HG02623 (cell line): ENCODE data around the gene KCNG1.

Experiments used
- ATAC-seq: cut with Tn5 transposase; IDR thresholded peaks from one replicate; pipeline ENCODE4 v1.9.1; 2021; ENCODE audit warnings: moderate library complexity; ENCODE audit not compliant: unreplicated experiment

Gene KCNG1

GRCh38 chr20:51036226-51036625 lies 13.3 kb upstream of the KCNG1 start:
- no peak for ATAC-seq

DNA sequence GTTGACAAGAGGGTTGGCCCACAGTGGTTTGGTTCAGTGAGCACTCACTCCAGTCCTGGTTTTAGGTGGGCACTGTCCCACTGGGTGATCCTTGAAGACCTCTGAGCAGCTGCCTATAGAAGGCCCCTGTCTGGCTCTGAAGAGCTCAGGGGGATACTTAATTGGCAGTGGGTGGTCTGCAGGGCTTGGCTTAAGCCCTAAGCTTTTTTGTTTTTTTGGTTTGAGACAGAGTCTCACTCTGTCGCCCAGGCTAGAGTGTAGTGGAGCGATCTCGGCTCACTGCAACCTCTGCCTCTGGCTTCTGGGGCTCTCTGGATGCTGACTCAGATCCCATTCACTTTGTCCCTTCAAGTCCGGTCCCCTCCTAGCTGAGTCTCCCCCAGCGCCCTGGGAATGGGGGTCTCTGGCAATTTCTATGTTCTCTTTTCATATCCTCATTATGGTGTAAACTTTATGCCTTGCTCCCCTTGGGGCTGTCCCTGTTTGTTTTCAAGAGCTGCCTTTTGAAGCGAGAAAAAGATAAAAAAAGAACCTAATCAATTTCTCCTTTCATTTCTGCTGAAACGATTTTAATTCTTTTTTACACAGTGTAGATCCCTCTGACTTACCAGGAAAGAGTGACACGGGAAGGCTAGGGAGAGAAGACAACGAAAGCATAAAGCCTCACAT lies 12.2 kb upstream of the KCNG1 start:
- ATAC-seq, result no peak

GRCh38 chr20:51034476-51034875 lies 11.6 kb upstream of the KCNG1 start:
- ATAC-seq, result no peak

- ATAC-seq, result no peak
Measured at GRCh38 chr20:51029963-51030920, 7.3 kb upstream of the KCNG1 start.

DNA sequence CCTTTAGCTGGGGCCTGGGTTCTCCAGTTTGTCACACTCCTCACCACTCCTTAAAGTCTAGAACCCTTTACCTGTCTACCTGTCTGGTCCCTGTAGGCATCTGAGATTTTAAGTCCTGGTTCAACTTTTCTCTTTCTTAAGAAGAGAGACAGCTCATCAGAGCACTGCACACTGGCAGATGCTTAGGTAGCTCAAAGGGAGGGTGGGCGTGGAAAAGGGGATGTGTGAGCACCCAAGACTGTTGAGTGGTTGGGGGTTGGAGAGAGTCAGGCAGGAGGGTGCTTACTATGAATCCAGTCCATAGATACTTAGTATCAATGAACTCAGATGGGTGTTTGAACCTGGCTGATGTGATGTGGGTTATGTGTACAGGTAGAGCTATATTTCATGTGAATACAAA lies 6.6 kb upstream of the KCNG1 start:
- ATAC-seq, result no peak

GRCh38 chr20:51028616-51029212 lies 5.8 kb upstream of the KCNG1 start:
- ATAC-seq, result no peak

- no peak for ATAC-seq
Measured at GRCh38 chr20:51027035-51027795, 4.3 kb upstream of the KCNG1 start.

DNA sequence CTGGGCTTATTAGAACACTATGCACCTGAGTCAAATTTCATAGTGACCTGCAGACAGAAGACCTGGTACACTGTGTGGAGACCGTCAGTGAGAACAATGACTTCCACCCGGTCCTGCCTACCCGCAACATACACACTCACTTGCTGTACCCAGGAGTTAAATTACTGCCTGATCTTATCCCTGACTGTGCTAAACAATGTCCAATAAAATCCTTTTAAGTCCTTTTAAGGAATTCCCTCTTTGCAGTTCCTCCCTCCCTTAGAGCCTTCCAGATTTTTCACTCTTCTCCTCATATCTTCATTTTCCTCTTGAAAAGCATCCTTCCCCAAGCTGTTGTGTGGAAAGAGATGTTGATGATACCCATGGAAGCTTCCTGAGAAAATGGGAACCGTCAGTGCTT lies 3.4 kb upstream of the KCNG1 start:
- ATAC-seq, result no peak

- ATAC-seq, result no peak
Measured at GRCh38 chr20:51024761-51025160, 1.9 kb upstream of the KCNG1 start.

GRCh38 chr20:51023617-51024155 lies 779 bp upstream of the KCNG1 start:
- ATAC-seq, result no peak

GRCh38 chr20:51022227-51022802 lies 592 bp downstream of the KCNG1 start:
- ATAC-seq, result no peak

DNA sequence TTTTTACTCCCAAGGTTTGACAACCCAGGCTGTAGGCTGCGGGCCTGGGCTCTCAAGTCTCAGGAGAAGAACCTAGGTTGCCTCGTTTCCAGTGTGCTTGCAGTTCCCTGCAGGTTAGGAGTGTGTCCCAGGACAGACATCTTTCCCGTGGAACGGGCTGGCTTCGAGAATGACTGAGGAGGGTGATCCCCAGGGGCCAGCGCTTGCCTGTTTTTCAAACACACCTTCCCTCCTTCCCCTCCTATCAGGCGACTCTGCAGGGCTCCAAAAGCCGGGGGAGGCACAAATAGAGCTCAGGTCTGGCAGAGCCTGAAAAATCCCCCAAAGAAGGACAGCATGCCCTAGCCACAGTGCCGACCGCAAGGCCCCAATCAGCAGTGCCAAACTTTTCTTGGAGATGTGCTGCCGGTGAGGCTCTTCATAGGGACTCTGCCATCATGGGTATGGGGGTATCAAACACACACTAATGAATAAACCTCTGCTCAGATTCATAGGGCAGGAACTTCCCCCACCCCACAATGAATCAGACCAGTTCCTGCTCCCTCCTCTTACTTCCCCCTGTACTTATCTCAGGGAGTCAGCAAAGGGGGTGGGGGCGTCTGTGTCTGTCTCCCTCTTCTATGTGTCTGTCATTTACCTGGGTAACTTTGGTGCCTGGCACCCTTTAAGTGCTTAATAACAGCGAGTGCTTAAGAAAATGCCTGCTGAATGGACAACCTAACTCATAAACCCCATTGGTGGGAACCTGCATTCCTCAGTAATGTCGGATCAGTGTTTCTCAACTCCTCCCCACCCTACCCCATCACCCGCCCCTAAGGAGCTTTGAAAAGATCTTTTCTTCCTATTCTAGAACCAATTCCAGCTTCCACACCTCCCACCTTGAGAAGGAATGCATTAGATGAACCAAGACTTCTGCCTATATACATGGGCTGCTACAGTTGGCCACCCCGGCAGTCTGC lies 1.6 kb downstream of the KCNG1 start:
- ATAC-seq, result no peak

DNA sequence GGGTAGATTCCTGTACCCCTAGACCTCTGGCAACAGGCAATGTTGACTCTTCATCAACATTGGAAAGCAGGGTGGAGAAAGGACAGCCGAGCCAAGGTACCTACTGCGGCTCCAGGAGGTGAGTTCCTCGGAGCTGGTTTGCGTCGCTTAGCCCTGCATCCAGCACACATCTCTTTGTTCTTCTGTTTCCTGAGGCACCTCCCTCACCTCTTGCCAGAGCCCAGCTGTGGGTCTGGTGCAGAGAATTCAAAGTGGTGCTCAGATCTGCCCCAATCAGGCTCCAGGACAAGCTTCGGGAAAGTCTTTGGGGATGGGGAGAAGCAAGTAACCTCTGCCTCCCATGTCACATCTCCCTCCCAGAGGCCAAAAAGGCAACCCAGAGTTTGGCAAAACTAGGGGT lies 2.2 kb downstream of the KCNG1 start:
- ATAC-seq, result no peak

DNA sequence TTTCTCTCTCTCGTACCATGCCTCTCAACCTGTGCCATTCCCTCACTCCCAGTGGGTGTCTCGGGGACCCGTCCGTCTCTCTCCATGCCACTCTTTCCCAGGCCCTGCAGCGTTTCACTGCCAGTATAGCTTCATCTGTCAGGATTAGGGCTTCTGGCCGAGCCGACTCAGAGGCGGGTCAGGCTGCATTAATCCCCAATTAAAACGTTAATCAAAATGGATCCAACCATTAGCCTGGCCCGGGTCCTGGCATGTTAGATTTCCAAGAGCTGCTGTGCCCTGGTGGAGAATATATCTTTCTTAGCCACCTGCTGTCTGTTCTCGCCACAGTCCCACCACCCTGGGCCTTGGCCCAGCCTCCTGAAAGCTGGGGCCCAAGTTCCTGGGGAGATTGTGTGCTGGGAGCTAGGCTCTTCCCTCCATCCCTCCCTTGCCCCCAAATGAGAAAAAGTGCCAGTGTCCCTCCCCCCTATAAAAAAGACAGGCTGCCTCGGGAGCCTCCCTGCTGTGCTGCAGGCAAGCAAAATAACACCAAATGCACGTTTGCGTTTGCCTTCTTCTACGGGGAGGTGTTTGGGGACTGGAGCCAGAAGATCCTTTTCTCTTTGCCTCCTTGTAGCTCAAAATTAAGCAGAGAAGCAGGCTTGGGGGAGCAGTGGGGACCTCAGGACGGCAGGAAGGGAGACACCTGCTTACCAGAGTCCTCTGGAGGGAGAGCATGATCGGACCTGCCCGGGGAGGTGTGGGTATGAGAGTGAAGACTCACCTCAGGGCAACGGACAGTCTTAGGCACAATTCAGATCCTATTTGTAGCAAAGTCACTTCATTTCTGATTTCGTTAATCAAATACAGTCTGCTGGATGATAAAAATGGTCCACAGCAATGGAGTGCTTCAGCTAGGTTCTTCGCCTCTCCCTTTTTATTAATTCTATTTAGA lies 3.0 kb downstream of the KCNG1 start:
- ATAC-seq, result no peak

- ATAC-seq, result no peak
Measured at GRCh38 chr20:51017251-51017650, 5.7 kb downstream of the KCNG1 start.

DNA sequence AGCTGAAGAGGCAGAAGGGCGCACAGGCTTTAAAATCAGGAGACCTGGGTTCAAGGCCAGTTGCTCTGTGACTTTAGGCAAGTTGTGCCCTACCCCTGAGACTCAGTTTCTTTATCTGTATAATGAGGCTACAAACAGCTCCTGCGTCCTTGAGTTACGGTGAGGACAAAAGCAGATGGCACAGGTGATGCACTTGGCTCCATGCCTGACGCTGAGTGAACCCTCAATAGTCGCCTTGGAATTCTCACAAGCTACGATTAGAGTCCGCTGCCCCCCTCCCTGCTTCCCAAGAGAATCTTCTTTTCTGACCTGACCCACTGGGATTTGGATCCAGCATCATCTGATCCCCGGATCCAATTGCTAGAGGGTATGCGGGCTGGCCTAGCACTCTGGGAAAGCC lies 6.4 kb downstream of the KCNG1 start:
- no peak for ATAC-seq

DNA sequence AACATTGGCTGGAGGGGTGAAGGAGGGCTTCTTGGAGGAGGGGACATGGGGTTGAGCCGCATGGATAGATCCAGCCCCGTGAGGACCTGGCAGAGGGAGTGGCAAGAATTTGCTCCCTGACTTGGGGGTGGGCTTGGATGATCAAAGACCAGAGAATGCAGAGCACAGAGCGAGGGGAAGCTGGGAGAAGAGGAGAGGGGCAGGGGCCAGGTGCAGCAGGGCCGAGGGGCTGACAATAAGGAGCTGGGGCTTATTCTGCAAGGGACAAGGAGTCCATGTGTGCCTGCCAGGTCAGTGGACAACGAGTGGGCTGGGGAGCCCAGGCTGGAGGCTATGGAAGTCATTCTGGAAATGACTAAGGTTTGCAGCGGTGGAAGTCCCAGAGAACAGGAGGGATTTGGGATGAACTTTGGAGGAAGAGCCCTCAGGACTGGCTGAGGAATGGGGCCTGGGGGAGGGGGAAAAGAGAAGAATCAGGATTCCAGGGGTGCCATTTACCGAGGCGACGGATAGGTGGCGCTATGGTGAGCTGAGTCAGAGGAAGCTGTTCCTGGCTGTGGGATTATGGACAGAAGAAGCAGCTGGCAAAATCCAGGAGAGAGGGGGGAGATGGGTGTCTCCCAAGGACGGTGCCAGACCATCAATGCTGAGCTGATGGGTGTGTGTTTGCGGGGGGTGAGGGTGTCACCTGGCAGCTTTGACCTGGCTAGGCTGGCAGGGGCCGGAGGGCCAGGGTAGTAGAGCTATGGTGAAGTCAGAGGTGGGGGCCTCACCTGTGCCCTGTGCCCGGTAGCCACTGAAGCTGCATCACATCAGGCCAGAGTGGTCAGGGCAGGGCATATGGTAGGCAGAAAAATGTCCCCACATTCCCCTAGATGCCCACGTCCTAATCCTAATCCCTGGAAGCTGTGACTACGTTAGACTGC lies 7.8 kb downstream of the KCNG1 start:
- no peak for ATAC-seq
